Spleen (tissue), 7 donors: ENCODE results near the gene ITPR1.

Source experiments
- CTCF ChIP-seq, 11 experiments: fragments of 200-600 bp in 7 of 11; fragments of 450-650 bp in 4 of 11; sonication (generic) in 4 of 11; IDR thresholded peaks in 8 of 11; conservative IDR thresholded peaks in 3 of 11; 1 replicate in 7 of 11; 2 replicates in 4 of 11; pipeline versions ENCODE4 v1.4.0 to v1.8.0; 2016 to 2021; ENCODE audit warnings: antibody characterized with exemption in 11 of 11, inconsistent platforms in 4 of 11, mild to moderate bottlenecking in 1 of 11
- POLR2A ChIP-seq, 3 donors: fragments of 450-650 bp; IDR thresholded peaks; one replicate each; pipeline ENCODE4 v1.5.1; 2017; ENCODE audit warnings: antibody characterized with exemption in 3 of 3, mild to moderate bottlenecking in 1 of 3
- donor health status: DM: no; HTN: no; CAD: no; lungs with moderate emphysema.
- donor health status: DM: no; HTN: no; CAD: no.
- donor health status: DM: no; HTN: no; CAD: no.

GRCh38 chr3:4507024-4507596 is 14.0 kb downstream of the ITPR1 start:
- TF ChIP-seq CTCF (IDR thresholded peaks at IDR 0.05 in 8 of 11, conservative IDR thresholded peaks at IDR 0.05 in 3 of 11) (no peak), POLR2A (IDR thresholded peaks at IDR 0.05) (no peak)
